GM12892 (cell line): ENCODE data around the gene RBM33.

Experiments used
- POLR2A ChIP-seq: IDR thresholded peaks from 2 replicates; pipeline ENCODE4 v1.6.1; 2011; ENCODE audit warnings: low read depth, low read length, control low read depth
- POLR2AphosphoS5 ChIP-seq: IDR thresholded peaks from 2 replicates; pipeline ENCODE4 v1.6.1; 2011; ENCODE audit warnings: low read depth, low read length, control low read depth

DNA sequence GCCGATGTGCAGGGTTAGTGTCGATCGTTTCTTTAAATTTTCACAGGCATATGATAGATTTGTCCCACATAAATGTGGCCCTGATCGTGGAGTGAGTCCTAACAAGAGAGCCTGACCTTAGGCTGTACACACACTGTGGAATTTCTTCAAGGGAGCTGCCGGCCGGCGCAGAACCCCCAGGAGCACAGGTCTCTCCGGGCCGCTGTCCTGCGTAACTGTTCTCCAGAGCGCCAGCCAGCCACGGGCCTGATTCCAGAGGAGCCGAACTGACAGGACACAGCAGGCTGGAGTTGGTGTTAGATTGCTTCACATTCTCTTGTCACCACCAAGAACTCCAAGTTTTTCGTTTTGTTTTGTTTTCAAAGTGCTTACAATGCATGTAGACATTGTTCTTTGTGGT lies 130.5 kb downstream of the RBM33 start:
- TF ChIP-seq POLR2A (no peak), POLR2AphosphoS5 (no peak)
